KMS-11 (cell line): ENCODE results near the gene RIN3.

Experiments
- H2AFZ ChIP-seq: fragments of 200-600 bp; sonication (generic); 2 replicates; pipeline ENCODE4 v1.6.1; 2016; ENCODE audit warnings: antibody characterized with exemption, mixed run types, low read depth
- H3K27ac ChIP-seq: fragments of 200-600 bp; sonication (generic); 2 replicates; pipeline ENCODE4 v1.6.1; 2016; ENCODE audit warnings: mild to moderate bottlenecking, mixed run types
- H3K27me3 ChIP-seq: fragments of 200-600 bp; sonication (generic); 2 replicates; pipeline ENCODE4 v1.6.1; 2017; ENCODE audit warnings: mild to moderate bottlenecking, low read depth, mixed run types, moderate library complexity; ENCODE audit not compliant: insufficient read depth
- H3K36me3 ChIP-seq: fragments of 200-600 bp; sonication (generic); 2 replicates; pipeline ENCODE4 v1.6.1; 2017; ENCODE audit warnings: mild to moderate bottlenecking, mixed run types; ENCODE audit not compliant: insufficient read depth
- H3K4me1 ChIP-seq: fragments of 200-600 bp; sonication (generic); 2 replicates; pipeline ENCODE4 v1.6.1; 2016; ENCODE audit warnings: mild to moderate bottlenecking, low read depth, mixed run types; ENCODE audit not compliant: poor library complexity, severe bottlenecking
- H3K4me2 ChIP-seq: fragments of 200-600 bp; sonication (generic); 2 replicates; pipeline ENCODE4 v1.7.0; 2016; ENCODE audit warnings: mild to moderate bottlenecking, mixed run types
- H3K4me3 ChIP-seq: fragments of 200-600 bp; sonication (generic); IDR thresholded peaks from 2 replicates; pipeline ENCODE4 v1.6.1; 2017; ENCODE audit warnings: low read depth, low read length, mixed read lengths; ENCODE audit not compliant: insufficient read depth
- H3K79me2 ChIP-seq: fragments of 200-600 bp; sonication (generic); 2 replicates; pipeline ENCODE4 v1.6.1; 2016; ENCODE audit warnings: low read depth, mixed run types; ENCODE audit not compliant: insufficient read depth
- H3K9ac ChIP-seq: fragments of 200-600 bp; sonication (generic); 2 replicates; pipeline ENCODE4 v1.6.1; 2016; ENCODE audit warnings: mild to moderate bottlenecking, mixed run types
- H4K20me1 ChIP-seq: fragments of 200-600 bp; sonication (generic); 2 replicates; pipeline ENCODE4 v1.6.1; 2016; ENCODE audit warnings: mild to moderate bottlenecking, mixed run types; ENCODE audit not compliant: insufficient read depth
- CTCF ChIP-seq: fragments of 200-600 bp; sonication (generic); conservative IDR thresholded peaks from 2 replicates; pipeline ENCODE4 v1.6.1; 2017; ENCODE audit warnings: low read depth, mild to moderate bottlenecking, antibody characterized with exemption, low read length, moderate library complexity, mixed read lengths

The RIN3 gene

GRCh38 chr14:92665661-92666110 lies 152.1 kb downstream of the RIN3 start:
- Histone ChIP-seq H3K9ac (no peak overlapping the region), H4K20me1 (no peaks in the 10 kb centered on the region), H3K4me3 (no peak overlapping the region), H3K27me3 (no peaks in the 10 kb centered on the region), H3K36me3 (no peaks in the 10 kb centered on the region), H3K4me1 (no peaks in the 10 kb centered on the region), H3K79me2 (no peaks in the 10 kb centered on the region), H3K4me2 (no peak overlapping the region), H2AFZ (no peak overlapping the region), H3K27ac (no peak overlapping the region)
- TF ChIP-seq CTCF, result no peak

- Histone ChIP-seq H4K20me1 (no peaks in the 10 kb centered on the region), H3K36me3 (no peaks in the 10 kb centered on the region), H3K4me1 (no peaks in the 10 kb centered on the region), H3K27ac (no peak overlapping the region), H3K27me3 (no peaks in the 10 kb centered on the region), H3K4me2 (no peak overlapping the region), H3K4me3 (no peak overlapping the region), H3K79me2 (no peaks in the 10 kb centered on the region), H2AFZ (no peak overlapping the region), H3K9ac (no peak overlapping the region)
- TF ChIP-seq CTCF, result no peak
These were observed 152.7 kb downstream of the RIN3 start for GRCh38 chr14:92666251-92666650.

- Histone ChIP-seq H3K9ac (no peak overlapping the region), H3K79me2 (no peaks in the 10 kb centered on the region), H4K20me1 (no peaks in the 10 kb centered on the region), H3K4me3 (no peak overlapping the region), H3K4me1 (no peaks in the 10 kb centered on the region), H3K27me3 (no peaks in the 10 kb centered on the region), H3K36me3 (no peaks in the 10 kb centered on the region), H3K27ac (no peak overlapping the region), H2AFZ (no peak overlapping the region), H3K4me2 (no peak overlapping the region)
- TF ChIP-seq CTCF, result no peak
These were observed 154.8 kb downstream of the RIN3 start for GRCh38 chr14:92668276-92668973.

GRCh38 chr14:92670160-92670559 lies 156.6 kb downstream of the RIN3 start:
- no peak for TF ChIP-seq CTCF
- Histone ChIP-seq H3K27me3 (no peaks in the 10 kb centered on the region), H3K4me3 (no peak overlapping the region), H3K4me1 (no peaks in the 10 kb centered on the region), H2AFZ (no peak overlapping the region), H3K27ac (no peak overlapping the region), H3K36me3 (no peaks in the 10 kb centered on the region), H3K4me2 (no peak overlapping the region), H4K20me1 (no peaks in the 10 kb centered on the region), H3K79me2 (no peaks in the 10 kb centered on the region), H3K9ac (no peak overlapping the region)
